Calu3 (cell line): Measurements from ENCODE around the gene CFLAR. TPM values are rescaled to one million over a fixed set of nuclear protein-coding genes. Genes with fewer than 3 reads are reported as not detected.
A peak's percentile ranks its signal among the peaks of the same experiment; 100 is the strongest.

ENCODE experiments used
- Bru-seq: library from RNA; stranded (reverse); fragments of 400-500 nt; gene quantifications from one replicate; lab custom pipeline; 2021; lab: Mats Ljungman, UMichigan
- BruChase-seq, 2 experiments: library from RNA; stranded (reverse); fragments of 400-500 nt; gene quantifications; one replicate each; lab custom pipeline; 2021; lab: Mats Ljungman, UMichigan
- BruUV-seq: library from RNA; stranded (reverse); fragments of 400-500 nt; replicated peaks from 2 replicates; lab custom pipeline; 2021; lab: Mats Ljungman, UMichigan
- CTCF ChIA-PET: fragments of 300-600 bp; sonication (Branson Sonifier 250); formaldehyde crosslinking; loops from one replicate; lab custom pipeline; 2022; ENCODE audit warnings: antibody characterized with exemption; lab: Charles Lee
- DNase-seq: peaks from one replicate; pipeline ENCODE4 v3.0.0; 2022
- H3K27ac Mint-ChIP-seq: one replicate; pipeline ENCODE4 v1.8.0; 2022; ENCODE audit warnings: mixed read lengths; ENCODE audit not compliant: unreplicated experiment
- H3K27me3 Mint-ChIP-seq: one replicate; pipeline ENCODE4 v1.8.0; 2022; ENCODE audit warnings: mixed read lengths; ENCODE audit not compliant: unreplicated experiment
- H3K36me3 Mint-ChIP-seq: one replicate; pipeline ENCODE4 v1.8.0; 2022; ENCODE audit warnings: mild to moderate bottlenecking, moderate library complexity, mixed read lengths; ENCODE audit not compliant: insufficient read depth, unreplicated experiment
- H3K4me1 Mint-ChIP-seq: one replicate; pipeline ENCODE4 v1.8.0; 2022; ENCODE audit warnings: mild to moderate bottlenecking, low read depth, mixed read lengths; ENCODE audit not compliant: unreplicated experiment
- H3K4me3 Mint-ChIP-seq: one replicate; pipeline ENCODE4 v1.8.0; 2022; ENCODE audit warnings: mild to moderate bottlenecking, low read depth, moderate library complexity, mixed read lengths; ENCODE audit not compliant: unreplicated experiment
- H3K9me3 Mint-ChIP-seq: one replicate; pipeline ENCODE4 v1.8.0; 2022; ENCODE audit warnings: low read depth, mixed read lengths; ENCODE audit not compliant: unreplicated experiment
- CTCF ChIP-seq: fragments of 200-600 bp; IDR thresholded peaks from one replicate; pipeline ENCODE4 v1.8.0; 2022; ENCODE audit warnings: antibody characterized with exemption; ENCODE audit not compliant: unreplicated experiment
- intact Hi-C: fragments of 100-400 bp; cut with micrococcal nuclease; formaldehyde crosslinking; loops from one replicate; pipeline ENCODE4 v1.10.0; 2022; ENCODE audit not compliant: unreplicated experiment
- long read RNA-seq: library from polyadenylated mRNA; stranded (forward); transcript quantifications from one replicate; pipeline ENCODE4 v2.0.0, GENCODE V29; 2022
- total RNA-seq: library from RNA; stranded (reverse); gene quantifications from 2 replicates; pipeline ENCODE4 v1.2.3, GENCODE V29; 2022

CFLAR gene
- 232 and 285 TPM in 2 replicates for total RNA-seq
- percentile 98 among the genes with signal in this experiment for Bru-seq, nascent RNA
- BruChase-seq, experiment 1, labeled RNA remaining after a 6-hour chase, result percentile 99 among the genes with signal in this experiment
- BruChase-seq, experiment 2, labeled RNA remaining after a 2-hour chase, result percentile 99 among the genes with signal in this experiment
- long read RNA-seq, full-length matches to known transcripts, result 141 of 283 reads
- long read RNA-seq, partial matches to known transcripts, result 38 of 283 reads
- long read RNA-seq, other reads (novel, unspliced or antisense), result 104 of 283 reads

- BruUV-seq, result no TSS peak
- peak within 1 kb of the TSS; percentile 71 for H3K4me3 Mint-ChIP-seq
- DNase-seq, result peak; percentile 82
- no peaks in the 10 kb centered on the region for H3K9me3 Mint-ChIP-seq
- TF ChIP-seq CTCF, result no peak
- peak within 1 kb of the TSS; percentile 99 for H3K27ac Mint-ChIP-seq
- H3K27me3 Mint-ChIP-seq, result no peaks in the 10 kb centered on the region
- H3K4me1 Mint-ChIP-seq, result peaks cover 29% of the 10 kb centered on the region
- CTCF ChIA-PET, result interaction anchor here (0.7 to 3.5 kb wide), 2 partner anchors 42 to 211 kb away, joined by 3 to 20 read pairs; no protein-coding TSS in a partner anchor
- peaks cover 83% of the 10 kb centered on the region for H3K36me3 Mint-ChIP-seq
- intact Hi-C loops, result no loop called here
These were observed at the start of gene CFLAR for GRCh38 chr2:201116115-201116958. Gene CFLAR (plus strand): TSS chr2:201116164. CDS start chr2:201129866, 13,702 bp downstream.

- BruUV-seq, result no TSS peak
- TF ChIP-seq CTCF, result no peak
- Mint-ChIP-seq H3K27me3 (no peaks in the 10 kb centered on the region), H3K9me3 (no peaks in the 10 kb centered on the region), H3K27ac (peak overlapping the region; percentile 97), H3K36me3 (peaks cover 61% of the 10 kb centered on the region), H3K4me1 (peaks cover 33% of the 10 kb centered on the region), H3K4me3 (peak overlapping the region; percentile 90)
- intact Hi-C loops, result no loop called here
- peak; percentile 3 for DNase-seq
- CTCF ChIA-PET, result interaction anchor here (0.7 to 4.0 kb wide), 2 partner anchors 108 to 170 kb away, joined by 3 to 30 read pairs; partner anchors contain the start of gene ORC2
These were observed 45.0 kb upstream of the CFLAR start for GRCh38 chr2:201070948-201071478.

- intact Hi-C loops, result loop anchor here (1.0 kb wide), 2 partner anchors 87 to 106 kb away; no protein-coding TSS in a partner anchor
- no peaks in the 10 kb centered on the region for H3K9me3 Mint-ChIP-seq
- H3K27ac Mint-ChIP-seq, result peak within 1 kb of the TSS; percentile 97
- peak; percentile 93 for DNase-seq
- peaks cover 61% of the 10 kb centered on the region for H3K36me3 Mint-ChIP-seq
- H3K4me3 Mint-ChIP-seq, result peak within 1 kb of the TSS; percentile 90
- no peaks in the 10 kb centered on the region for H3K27me3 Mint-ChIP-seq
- TF ChIP-seq CTCF, result peak; percentile 18
- CTCF ChIA-PET, result interaction anchor here (1.4 kb wide), 1 partner anchor 64 kb away, joined by 3 read pairs; no protein-coding TSS in a partner anchor
- no TSS peak for BruUV-seq
- H3K4me1 Mint-ChIP-seq, result peaks cover 31% of the 10 kb centered on the region
These were observed 44.3 kb upstream of the CFLAR start, which contains the start of the genes HYCC2 and NDUFB3 for GRCh38 chr2:201071479-201072200. Gene HYCC2 (minus strand): TSS chr2:201071671. CDS start chr2:201024009, 47,662 bp downstream. Gene NDUFB3 (plus strand): TSS chr2:201072001. CDS start chr2:201078883, 6,882 bp downstream.
